SJSA1 (cell line): Measurements from ENCODE around the gene C17orf100. TPM values are rescaled to one million over a fixed set of nuclear protein-coding genes. Genes with fewer than 3 reads are reported as not detected.
"Not testable (repeated sequence)": the region's sequence is repeated elsewhere in the genome, so short reads cannot be mapped to it uniquely, and the experiment has no call there.

Experiments used
- DNase-seq, 2 experiments: peaks; one replicate each; pipeline ENCODE4 v3.0.0-alpha.2; 2015 to 2020; ENCODE audit warnings: low spot score in 2 of 2, low read depth in 1 of 2
- H3K27ac ChIP-seq: fragments of 250-450 bp; sonication (Bioruptor Pico); 2 replicates; pipeline ENCODE4 v1.5.1; 2020; ENCODE audit warnings: mild to moderate bottlenecking, moderate library complexity
- H3K27me3 ChIP-seq: fragments of 250-450 bp; sonication (Bioruptor Pico); replicated peaks from 2 replicates; pipeline ENCODE4 v1.5.1; 2020; ENCODE audit warnings: mild to moderate bottlenecking, moderate library complexity
- H3K36me3 ChIP-seq: fragments of 250-450 bp; sonication (Bioruptor Pico); 2 replicates; pipeline ENCODE4 v1.5.1; 2020; ENCODE audit warnings: mild to moderate bottlenecking
- H3K4me1 ChIP-seq: fragments of 250-450 bp; sonication (Bioruptor Pico); replicated peaks from 2 replicates; pipeline ENCODE4 v1.6.1; 2021; ENCODE audit warnings: mild to moderate bottlenecking
- H3K4me3 ChIP-seq: fragments of 250-450 bp; sonication (Bioruptor Pico); 2 replicates; pipeline ENCODE4 v1.5.1; 2020; ENCODE audit warnings: mild to moderate bottlenecking
- H3K9me3 ChIP-seq: fragments of 250-450 bp; sonication (Bioruptor Pico); replicated peaks from 2 replicates; pipeline ENCODE4 v1.5.1; 2020; ENCODE audit warnings: mild to moderate bottlenecking
- total RNA-seq: library from RNA; depleted of rRNA; stranded (reverse); fragments of >200 nt; shearing (Covaris generic); gene quantifications from 2 replicates; pipeline ENCODE4 v1.2.3, GENCODE V29; 2014

The C17orf100 gene
- total RNA-seq, 1 experiment from 2014 or later, result 0.84 TPM

GRCh38 chr17:6654841-6655731, 3.5 kb downstream of the C17orf100 start:
- peaks cover 5% of the 10 kb centered on the region for H3K9me3 ChIP-seq
- no peak for DNase-seq
- no peaks in the 10 kb centered on the region; the same call in 1 of the 2 replicates for H3K36me3 ChIP-seq
- peaks cover 21% of the 10 kb centered on the region for H3K4me1 ChIP-seq
- H3K27ac ChIP-seq, result no peak overlapping the region
- H3K4me3 ChIP-seq, result no peak overlapping the region
- no peaks in the 10 kb centered on the region for H3K27me3 ChIP-seq

DNA sequence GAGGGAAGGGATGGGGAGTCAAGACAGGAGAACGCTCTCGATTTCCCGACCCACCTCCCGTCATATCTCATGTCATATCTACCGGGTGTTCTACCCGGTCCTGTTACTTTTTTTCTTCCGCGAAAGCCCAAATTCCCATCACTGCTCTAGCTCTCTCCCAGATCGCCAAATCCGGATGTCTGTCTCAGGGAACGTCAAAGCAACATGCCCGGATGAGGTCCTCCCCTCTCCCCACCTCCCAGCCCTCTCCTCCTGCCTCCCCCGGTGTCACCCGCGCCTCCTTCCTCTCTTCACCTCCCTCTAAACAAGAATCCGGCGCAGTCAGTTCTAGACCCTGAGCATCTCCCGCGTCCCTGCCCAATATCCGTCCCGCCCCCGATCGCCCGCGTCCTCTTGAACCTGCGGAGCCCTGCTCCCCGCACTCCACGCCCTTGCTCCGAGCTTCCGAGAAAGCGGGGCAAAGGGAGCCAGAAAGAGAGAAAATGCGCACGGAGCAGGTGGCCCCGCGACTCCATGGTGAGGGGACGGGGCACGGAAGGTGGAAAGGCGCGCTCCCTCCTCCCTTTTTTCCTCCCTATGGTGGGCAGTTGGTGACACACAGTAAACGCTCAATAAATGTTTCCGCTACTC, 4.3 kb downstream of the C17orf100 start:
- not testable (repeated sequence) for H3K9me3 ChIP-seq, H3K27me3 ChIP-seq, H3K4me3 ChIP-seq, H3K36me3 ChIP-seq, DNase-seq, H3K27ac ChIP-seq
- H3K4me1 ChIP-seq, result peaks cover 15% of the 10 kb centered on the region

DNA sequence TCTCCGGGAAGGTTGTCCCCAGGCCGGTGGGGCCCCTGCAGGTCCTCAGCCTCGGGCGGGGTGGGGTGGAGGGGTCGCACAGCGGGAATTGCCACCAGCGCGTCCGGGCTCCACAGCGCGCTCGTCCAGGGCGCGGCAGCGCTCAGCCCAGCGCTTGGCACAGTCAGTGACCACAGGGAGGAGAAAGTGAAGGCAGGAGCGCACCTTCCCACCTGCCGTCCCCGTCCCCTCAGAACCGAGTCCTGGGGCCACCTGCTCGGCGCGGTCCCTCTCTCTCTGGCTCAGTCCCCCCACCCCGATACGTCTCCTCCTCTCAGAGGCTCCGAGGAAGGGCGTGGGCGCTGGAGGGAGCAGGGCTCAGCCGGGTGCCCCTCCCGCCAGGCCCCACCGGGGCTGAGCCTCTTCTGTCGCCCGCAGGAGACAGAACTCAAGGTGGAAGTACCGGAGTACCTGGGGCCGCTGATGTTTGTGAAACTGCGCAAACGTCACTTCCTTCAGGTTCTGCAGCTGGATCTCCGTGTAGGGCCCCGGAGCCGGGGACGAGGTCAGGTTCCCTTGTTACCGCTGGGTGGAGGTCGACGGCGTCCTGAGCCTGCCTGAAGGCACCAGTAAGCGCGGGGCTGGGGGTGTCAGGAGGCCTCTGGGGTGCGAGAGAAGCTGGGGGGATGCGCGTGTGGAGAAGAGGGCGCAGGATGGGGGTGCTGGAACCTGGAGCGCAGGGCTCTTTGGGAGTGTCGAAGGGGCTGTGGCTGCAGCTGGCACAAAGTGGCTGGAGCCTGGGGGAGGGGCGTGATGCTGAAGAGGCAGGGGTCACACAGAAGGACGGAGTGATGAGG, 5.5 kb downstream of the C17orf100 start:
- H3K9me3 ChIP-seq, DNase-seq, H3K27me3 ChIP-seq, H3K4me3 ChIP-seq, H3K36me3 ChIP-seq, H3K27ac ChIP-seq, H3K4me1 ChIP-seq: not testable (repeated sequence)

DNA sequence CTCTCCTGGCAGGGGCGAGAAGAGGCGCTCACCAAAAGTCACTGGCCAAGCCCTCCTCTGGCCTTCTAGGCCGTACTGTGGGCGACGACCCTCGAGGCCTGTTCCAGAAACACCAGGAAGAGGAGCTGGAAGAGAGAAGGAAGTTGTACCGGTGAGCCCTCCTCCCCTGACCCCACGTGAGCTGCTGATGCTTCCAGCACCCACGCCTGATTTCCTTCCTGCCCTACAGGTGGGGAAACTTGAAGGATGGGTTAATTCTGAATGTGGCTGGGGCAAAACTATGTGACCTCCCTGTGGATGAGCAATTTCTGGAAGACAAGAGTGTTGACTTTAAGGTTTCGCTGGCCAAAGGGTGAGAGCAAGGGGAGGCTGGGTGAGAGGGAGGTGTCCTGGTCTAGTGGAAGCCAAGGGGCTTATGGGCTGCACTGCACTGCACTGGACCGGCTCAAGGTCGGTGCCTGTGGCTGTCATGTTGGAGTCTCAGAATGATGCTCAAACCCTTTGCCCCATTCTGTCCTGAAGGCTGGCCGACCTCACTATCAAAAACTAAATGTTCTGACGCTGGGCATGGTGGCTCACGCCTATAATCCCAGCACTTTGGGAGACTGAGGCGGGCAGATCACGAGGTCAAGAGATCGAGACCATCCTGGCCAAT, 6.2 kb downstream of the C17orf100 start:
- no peak overlapping the region for H3K27ac ChIP-seq
- peaks cover 13% of the 10 kb centered on the region for H3K27me3 ChIP-seq
- H3K4me1 ChIP-seq, result peaks cover 3% of the 10 kb centered on the region
- H3K36me3 ChIP-seq, result no peaks in the 10 kb centered on the region
- H3K9me3 ChIP-seq, result no peaks in the 10 kb centered on the region
- DNase-seq, result no peak
- H3K4me3 ChIP-seq, result no peak overlapping the region

GRCh38 chr17:6658411-6658810, 6.8 kb downstream of the C17orf100 start:
- not testable (repeated sequence) for H3K9me3 ChIP-seq, H3K36me3 ChIP-seq, DNase-seq, H3K27ac ChIP-seq, H3K4me3 ChIP-seq, H3K4me1 ChIP-seq
- peaks cover 17% of the 10 kb centered on the region for H3K27me3 ChIP-seq

DNA sequence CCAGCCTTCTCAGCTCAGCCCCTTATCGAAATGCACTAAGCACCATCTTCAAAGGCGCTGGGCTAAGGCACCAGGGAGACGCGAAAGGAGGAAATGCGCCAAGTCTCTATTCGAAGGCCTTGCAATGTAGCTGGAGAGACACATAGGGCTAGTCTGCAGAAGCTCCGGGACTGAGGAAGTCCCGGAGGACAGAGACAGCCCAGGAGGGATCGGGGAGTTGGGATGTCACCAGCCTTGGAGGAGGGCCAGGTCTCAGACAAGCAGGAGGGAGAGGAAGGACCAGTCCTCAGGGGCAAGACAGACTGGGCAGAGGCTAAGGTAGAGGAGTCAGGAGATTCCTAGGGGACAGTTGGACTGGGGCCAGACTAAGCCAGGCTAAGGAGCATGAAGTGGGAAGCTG, 8.5 kb downstream of the C17orf100 start:
- Histone ChIP-seq H3K4me1 (no peaks in the 10 kb centered on the region), H3K27ac (no peak overlapping the region), H3K9me3 (no peaks in the 10 kb centered on the region), H3K27me3 (peaks cover 17% of the 10 kb centered on the region), H3K36me3 (no peaks in the 10 kb centered on the region), H3K4me3 (no peak overlapping the region)
- DNase-seq, result no peak

GRCh38 chr17:6660805-6661463, 9.4 kb downstream of the C17orf100 start:
- H3K9me3 ChIP-seq, result no peaks in the 10 kb centered on the region
- H3K4me1 ChIP-seq, result no peaks in the 10 kb centered on the region
- H3K36me3 ChIP-seq, result no peaks in the 10 kb centered on the region
- H3K4me3 ChIP-seq, result no peak overlapping the region
- no peak overlapping the region for H3K27ac ChIP-seq
- DNase-seq, result no peak
- H3K27me3 ChIP-seq, result peaks cover 17% of the 10 kb centered on the region

DNA sequence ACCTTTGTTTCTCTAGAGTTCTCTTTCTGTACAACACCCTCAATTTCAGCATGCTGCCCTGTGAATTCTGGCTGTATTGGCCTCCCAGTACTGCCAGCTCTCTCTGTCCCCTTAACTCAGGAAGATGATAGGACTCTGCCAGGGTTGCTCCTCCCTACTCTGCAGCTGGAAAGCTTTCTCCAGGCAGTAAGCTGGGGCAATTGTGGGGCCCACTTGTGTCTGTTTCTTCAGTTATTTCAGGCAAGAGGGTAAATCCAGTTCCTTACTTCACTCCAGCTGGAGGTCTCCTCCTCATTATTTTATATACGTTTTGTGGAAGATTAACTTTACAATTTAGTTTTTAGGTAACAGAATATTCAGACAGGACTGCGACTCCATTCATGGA, 9.9 kb downstream of the C17orf100 start:
- Histone ChIP-seq H3K27me3 (peaks cover 17% of the 10 kb centered on the region), H3K27ac (no peak overlapping the region), H3K36me3 (no peaks in the 10 kb centered on the region), H3K4me1 (no peaks in the 10 kb centered on the region), H3K9me3 (no peaks in the 10 kb centered on the region), H3K4me3 (no peak overlapping the region)
- DNase-seq, result no peak

DNA sequence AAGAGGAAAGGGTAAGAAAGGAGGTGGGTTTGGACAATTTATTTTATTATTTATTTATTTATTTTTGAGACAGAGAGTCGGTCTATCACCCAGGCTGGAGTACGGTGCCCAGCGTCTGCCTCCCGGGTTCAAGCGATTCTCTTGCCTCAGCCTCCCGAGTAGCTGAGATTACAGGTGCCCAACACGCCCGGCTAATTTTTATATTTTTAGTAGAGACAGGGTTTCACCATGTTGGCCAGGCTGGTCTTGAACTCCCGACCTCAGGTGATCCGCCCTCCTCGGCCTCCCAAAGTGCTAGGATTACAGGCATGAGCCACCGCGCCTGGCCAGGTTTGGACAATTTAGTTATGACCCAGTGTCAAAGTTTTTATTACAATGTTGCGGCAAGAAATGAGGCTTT, 11.6 kb downstream of the C17orf100 start:
- peaks cover 17% of the 10 kb centered on the region for H3K27me3 ChIP-seq

GRCh38 chr17:6666077-6666521, 14.5 kb downstream of the C17orf100 start:
- H3K27me3 ChIP-seq, result peaks cover 17% of the 10 kb centered on the region
- no peak overlapping the region for H3K4me3 ChIP-seq
- H3K4me1 ChIP-seq, result no peaks in the 10 kb centered on the region
- no peaks in the 10 kb centered on the region for H3K36me3 ChIP-seq
- no peak overlapping the region for H3K27ac ChIP-seq
- peak; percentile 66 to 73 for DNase-seq
- no peaks in the 10 kb centered on the region for H3K9me3 ChIP-seq

More for the DNA sequence above, 11.6 kb downstream of the C17orf100 start:
- H3K36me3 ChIP-seq, DNase-seq, H3K9me3 ChIP-seq, H3K27ac ChIP-seq, H3K4me1 ChIP-seq, H3K4me3 ChIP-seq: not testable (repeated sequence)

GRCh38 chr17:6666557-6666956, 15.0 kb downstream of the C17orf100 start:
- Histone ChIP-seq H3K27me3 (peaks cover 14% of the 10 kb centered on the region), H3K4me3 (no peak overlapping the region)

DNA sequence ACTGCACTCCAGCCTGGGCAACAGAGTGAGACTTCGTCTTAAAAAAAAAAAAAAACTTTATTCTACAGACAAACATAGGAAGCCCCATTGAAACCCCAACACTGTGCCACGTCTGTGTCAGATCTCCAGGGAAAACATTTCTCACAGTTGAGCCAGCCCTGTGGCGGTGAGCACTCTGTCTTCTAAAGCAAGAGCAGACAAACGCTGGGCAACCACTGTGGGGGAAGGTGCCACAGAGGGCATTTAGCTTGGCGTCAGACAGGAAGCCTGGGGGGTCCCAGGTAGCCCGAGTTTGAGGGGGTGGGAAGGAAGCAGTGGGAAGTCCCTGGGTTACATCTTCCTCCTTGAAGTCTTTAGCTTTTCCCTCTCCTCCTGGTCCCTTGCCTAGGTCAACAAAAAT, 16.0 kb downstream of the C17orf100 start:
- Histone ChIP-seq H3K36me3 (no peaks in the 10 kb centered on the region), H3K27ac (no peak overlapping the region), H3K4me3 (no peak overlapping the region), H3K9me3 (no peaks in the 10 kb centered on the region), H3K27me3 (peaks cover 6% of the 10 kb centered on the region), H3K4me1 (no peaks in the 10 kb centered on the region)
- no peak for DNase-seq

More at GRCh38 chr17:6666557-6666956, 15.0 kb downstream of the C17orf100 start:
- no peak for DNase-seq
- no peaks in the 10 kb centered on the region for H3K4me1 ChIP-seq
- H3K27ac ChIP-seq, result no peak overlapping the region
- H3K9me3 ChIP-seq, result no peaks in the 10 kb centered on the region
- H3K36me3 ChIP-seq, result no peaks in the 10 kb centered on the region

GRCh38 chr17:6668219-6668618, 16.7 kb downstream of the C17orf100 start:
- H3K4me3 ChIP-seq, result no peak overlapping the region

More at GRCh38 chr17:6668219-6668618, 16.7 kb downstream of the C17orf100 start:
- Histone ChIP-seq H3K9me3 (no peaks in the 10 kb centered on the region), H3K36me3 (no peaks in the 10 kb centered on the region), H3K27ac (no peak overlapping the region), H3K27me3 (no peaks in the 10 kb centered on the region), H3K4me1 (no peaks in the 10 kb centered on the region)
- DNase-seq, result no peak
